H9 (cell line): ENCODE data around the gene TRAF3. TPM values are rescaled to one million over a fixed set of nuclear protein-coding genes. Genes with fewer than 3 reads are reported as not detected.

Experiments
- DNase-seq: peaks from one replicate; pipeline ENCODE4 v3.0.0-alpha.2; 2017
- H2AFZ ChIP-seq: one replicate; pipeline ENCODE4 v1.6.1; 2013; ENCODE audit warnings: mild to moderate bottlenecking, low read length, control low read depth, moderate library complexity
- H2AK5ac ChIP-seq: 2 replicates; pipeline ENCODE4 v1.6.1; 2013; ENCODE audit warnings: low read length, control low read depth, mixed read lengths; ENCODE audit not compliant: insufficient read length
- H2BK120ac ChIP-seq: one replicate; pipeline ENCODE4 v1.6.1; 2013; ENCODE audit warnings: low read depth, mild to moderate bottlenecking, low read length, control low read depth, inconsistent platforms; ENCODE audit not compliant: poor library complexity, severe bottlenecking
- H2BK12ac ChIP-seq: 2 replicates; pipeline ENCODE4 v1.6.1; 2013; ENCODE audit warnings: low read length, control low read depth, mixed read lengths, low read depth; ENCODE audit not compliant: insufficient read length
- H2BK15ac ChIP-seq: 2 replicates; pipeline ENCODE4 v1.6.1; 2013; ENCODE audit warnings: low read depth, low read length, control low read depth
- H2BK20ac ChIP-seq: one replicate; pipeline ENCODE4 v1.6.1; 2013; ENCODE audit warnings: low read depth, mild to moderate bottlenecking, low read length, control low read depth, inconsistent platforms; ENCODE audit not compliant: poor library complexity, severe bottlenecking
- H2BK5ac ChIP-seq: 2 replicates; pipeline ENCODE4 v1.6.1; 2013; ENCODE audit warnings: low read length, control low read depth, mixed read lengths; ENCODE audit not compliant: insufficient read length
- H3K14ac ChIP-seq: 2 replicates; pipeline ENCODE4 v1.6.1; 2013; ENCODE audit warnings: low read length, control low read depth; ENCODE audit not compliant: insufficient read depth
- H3K18ac ChIP-seq: 2 replicates; pipeline ENCODE4 v1.6.1; 2013; ENCODE audit warnings: low read depth, mild to moderate bottlenecking, mixed read lengths, low read length, control low read depth; ENCODE audit not compliant: insufficient read length
- H3K23ac ChIP-seq: 2 replicates; pipeline ENCODE4 v1.6.1; 2013; ENCODE audit warnings: low read length, control low read depth, mixed read lengths, low read depth; ENCODE audit not compliant: insufficient read length
- H3K23me2 ChIP-seq: 2 replicates; pipeline ENCODE4 v1.6.1; 2013; ENCODE audit warnings: low read depth, mild to moderate bottlenecking, mixed read lengths, low read length, control low read depth; ENCODE audit not compliant: insufficient read length, poor library complexity, severe bottlenecking
- H3K27ac ChIP-seq: 2 replicates; pipeline ENCODE4 v1.5.1; 2013; ENCODE audit warnings: low read length, control low read depth, mixed read lengths, low read depth; ENCODE audit not compliant: insufficient read length
- H3K27me3 ChIP-seq: 2 replicates; pipeline ENCODE4 v1.6.1; 2013; ENCODE audit warnings: low read length, control low read depth, inconsistent platforms; ENCODE audit not compliant: insufficient read depth
- H3K4ac ChIP-seq: 2 replicates; pipeline ENCODE4 v1.6.1; 2013; ENCODE audit warnings: low read depth, mild to moderate bottlenecking, control low read depth, inconsistent platforms, low read length, moderate library complexity
- H3K4me1 ChIP-seq: 2 replicates; pipeline ENCODE4 v1.6.1; 2013; ENCODE audit warnings: low read length, control low read depth, inconsistent platforms; ENCODE audit not compliant: insufficient read depth
- H3K4me2 ChIP-seq: 2 replicates; pipeline ENCODE4 v1.6.1; 2013; ENCODE audit warnings: low read length, control low read depth, mixed read lengths; ENCODE audit not compliant: insufficient read length, insufficient read depth
- H3K56ac ChIP-seq: 2 replicates; pipeline ENCODE4 v1.6.1; 2013; ENCODE audit warnings: low read depth, mild to moderate bottlenecking, mixed read lengths, low read length, control low read depth; ENCODE audit not compliant: insufficient read length
- H3K79me1 ChIP-seq: 2 replicates; pipeline ENCODE4 v1.6.1; 2013; ENCODE audit warnings: low read depth, mild to moderate bottlenecking, moderate library complexity, low read length, control low read depth, inconsistent platforms; ENCODE audit not compliant: insufficient read depth, poor library complexity, severe bottlenecking
- H3K79me2 ChIP-seq: 2 replicates; pipeline ENCODE4 v1.6.1; 2013; ENCODE audit warnings: low read length, control low read depth, inconsistent platforms; ENCODE audit not compliant: insufficient read depth
- H3K9ac ChIP-seq: 2 replicates; pipeline ENCODE4 v1.6.1; 2013; ENCODE audit warnings: low read length, control low read depth, mixed read lengths; ENCODE audit not compliant: insufficient read length; ENCODE audit errors: extremely low read depth
- H3K9me3 ChIP-seq: one replicate; pipeline ENCODE4 v1.6.1; 2013; ENCODE audit warnings: low read depth, low read length, inconsistent platforms; ENCODE audit not compliant: control insufficient read depth
- H3T11ph ChIP-seq: one replicate; pipeline ENCODE4 v1.6.1; 2013; ENCODE audit warnings: mild to moderate bottlenecking, low read length, control low read depth, inconsistent platforms
- H4K20me1 ChIP-seq: one replicate; pipeline ENCODE4 v1.6.1; 2013; ENCODE audit not compliant: control insufficient read depth, insufficient read length, insufficient read depth
- H4K5ac ChIP-seq: 2 replicates; pipeline ENCODE4 v1.6.1; 2013; ENCODE audit warnings: low read depth, mild to moderate bottlenecking, mixed read lengths, low read length, control low read depth; ENCODE audit not compliant: insufficient read length
- H4K8ac ChIP-seq: replicated peaks from 2 replicates; pipeline ENCODE4 v1.6.1; 2013; ENCODE audit warnings: low read length, control low read depth, mixed read lengths, low read depth; ENCODE audit not compliant: insufficient read length
- H4K91ac ChIP-seq: 2 replicates; pipeline ENCODE4 v1.6.1; 2013; ENCODE audit warnings: low read depth, mild to moderate bottlenecking, moderate library complexity, mixed read lengths, low read length, control low read depth; ENCODE audit not compliant: insufficient read length
- H3K27ac Mint-ChIP-seq, 3 experiments: 2 replicates in 2 of 3; 3 replicates in 1 of 3; pipeline ENCODE4 v1.8.0; 2020 to 2021; ENCODE audit warnings: mixed read lengths in 3 of 3, mild to moderate bottlenecking in 1 of 3, moderate library complexity in 1 of 3
- H3K27me3 Mint-ChIP-seq: 2 replicates; pipeline ENCODE4 v1.8.0; 2021; ENCODE audit warnings: low read depth, mild to moderate bottlenecking, moderate library complexity, mixed read lengths
- H3K36me3 Mint-ChIP-seq, 3 experiments: 2 replicates in 2 of 3; 3 replicates in 1 of 3; pipeline ENCODE4 v1.8.0; 2020 to 2021; ENCODE audit warnings: low read depth in 3 of 3, mixed read lengths in 3 of 3; ENCODE audit not compliant: insufficient read depth in 1 of 3
- H3K4me1 Mint-ChIP-seq, 2 experiments: 2 replicates each; pipeline ENCODE4 v1.8.0; 2020; ENCODE audit warnings: mixed read lengths in 2 of 2
- H3K4me3 Mint-ChIP-seq, 2 experiments: 2 replicates in 1 of 2; 3 replicates in 1 of 2; pipeline ENCODE4 v1.8.0; 2020 to 2021; ENCODE audit warnings: mild to moderate bottlenecking in 2 of 2, mixed read lengths in 2 of 2, moderate library complexity in 1 of 2
- H3K9me3 Mint-ChIP-seq, 2 experiments: 2 replicates in 1 of 2; 3 replicates in 1 of 2; pipeline ENCODE4 v1.8.0; 2020; ENCODE audit warnings: mild to moderate bottlenecking in 2 of 2, mixed read lengths in 2 of 2, moderate library complexity in 1 of 2
- WGBS: extraction: QIAGEN DNeasy Blood & Tissue Kit; methylation state at CpG from one replicate; pipeline ENCODE4 v1.1.7; 2013; ENCODE audit warnings: missing lambda C conversion rate, low lambda C conversion rate, mixed read lengths; ENCODE audit not compliant: insufficient read length; ENCODE audit errors: extremely low coverage; 5-methylcytosine and 5-hydroxymethylcytosine counted together
- total RNA-seq: library from RNA; stranded (reverse); gene quantifications from 2 replicates; pipeline ENCODE4 v1.2.1, GENCODE V29; 2021
- TF ChIP-seq, protein P1 (sequence below): fragments of 200-600 bp; sonication (generic); conservative IDR thresholded peaks from 3 replicates; pipeline ENCODE4 v1.8.0; 2021; ENCODE audit warnings: antibody characterized with exemption, mild to moderate bottlenecking

Gene TRAF3
- total RNA-seq, 1 experiment from 2014 or later: 9.6 TPM

- Histone ChIP-seq H2AFZ (no peak overlapping the region), H3K79me2 (no peaks in the 10 kb centered on the region), H3K4me1 (no peaks in the 10 kb centered on the region), H3T11ph (no peak overlapping the region), H3K27ac (no peak overlapping the region), H3K4ac (no peak overlapping the region), H3K79me1 (no peaks in the 10 kb centered on the region), H2AK5ac (no peak overlapping the region), H3K14ac (no peak overlapping the region), H2BK120ac (no peak overlapping the region), H3K9ac (no peak overlapping the region), H3K27me3 (no peaks in the 10 kb centered on the region), H4K91ac (no peak overlapping the region), H3K18ac (no peak overlapping the region), H3K23me2 (no peaks in the 10 kb centered on the region), H3K56ac (no peak overlapping the region), H2BK15ac (no peak overlapping the region), H2BK12ac (no peak overlapping the region), H3K23ac (no peak overlapping the region), H3K4me2 (no peak overlapping the region), H4K5ac (no peak overlapping the region), H2BK5ac (no peak overlapping the region), H3K9me3 (no peaks in the 10 kb centered on the region), H2BK20ac (no peak overlapping the region), H4K8ac (no peak overlapping the region), H4K20me1 (no peaks in the 10 kb centered on the region)
- no peaks in the 10 kb centered on the region; a peak in 1 of 4 replicates for H3K4me1 Mint-ChIP-seq
- 0 out of 7 replicates have a peak overlapping the region, but pooled peaks of 1 of the 3 experiments have one; percentile 48 for H3K27ac Mint-ChIP-seq
- no peaks in the 10 kb centered on the region for H3K27me3 Mint-ChIP-seq
- no peak for DNase-seq
- TF ChIP-seq, protein P1, sequence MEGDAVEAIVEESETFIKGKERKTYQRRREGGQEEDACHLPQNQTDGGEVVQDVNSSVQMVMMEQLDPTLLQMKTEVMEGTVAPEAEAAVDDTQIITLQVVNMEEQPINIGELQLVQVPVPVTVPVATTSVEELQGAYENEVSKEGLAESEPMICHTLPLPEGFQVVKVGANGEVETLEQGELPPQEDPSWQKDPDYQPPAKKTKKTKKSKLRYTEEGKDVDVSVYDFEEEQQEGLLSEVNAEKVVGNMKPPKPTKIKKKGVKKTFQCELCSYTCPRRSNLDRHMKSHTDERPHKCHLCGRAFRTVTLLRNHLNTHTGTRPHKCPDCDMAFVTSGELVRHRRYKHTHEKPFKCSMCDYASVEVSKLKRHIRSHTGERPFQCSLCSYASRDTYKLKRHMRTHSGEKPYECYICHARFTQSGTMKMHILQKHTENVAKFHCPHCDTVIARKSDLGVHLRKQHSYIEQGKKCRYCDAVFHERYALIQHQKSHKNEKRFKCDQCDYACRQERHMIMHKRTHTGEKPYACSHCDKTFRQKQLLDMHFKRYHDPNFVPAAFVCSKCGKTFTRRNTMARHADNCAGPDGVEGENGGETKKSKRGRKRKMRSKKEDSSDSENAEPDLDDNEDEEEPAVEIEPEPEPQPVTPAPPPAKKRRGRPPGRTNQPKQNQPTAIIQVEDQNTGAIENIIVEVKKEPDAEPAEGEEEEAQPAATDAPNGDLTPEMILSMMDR: no peak
- H3K36me3 Mint-ChIP-seq: peaks cover 22 to 31% (median 28%) of the 10 kb centered on the region in 3 experiments
- WGBS: no CpG with 5 or more reads among the region's 10 CpGs
- no peak overlapping the region for H3K4me3 Mint-ChIP-seq
- peaks cover 16 to 17% of the 10 kb centered on the region in 2 experiments for H3K9me3 Mint-ChIP-seq
These were observed 132.7 kb downstream of the TRAF3 start for GRCh38 chr14:102909911-102910310.
